ENCODE data around the gene GABBR2.
"Not testable (repeated sequence)": the region's sequence is repeated elsewhere in the genome, so short reads cannot be mapped to it uniquely, and the experiment has no call there.

The GABBR2 gene

GRCh38 chr9:98590101-98590500 lies 118.6 kb downstream of the GABBR2 start:
- DNase-seq: no peak

- DNase-seq: no peak
Measured at GRCh38 chr9:98589102-98589501, 119.6 kb downstream of the GABBR2 start.

- not testable (repeated sequence) for DNase-seq
Measured at GRCh38 chr9:98584853-98585438, 123.8 kb downstream of the GABBR2 start.

- DNase-seq: no peak
Measured at GRCh38 chr9:98584059-98584458, 124.7 kb downstream of the GABBR2 start.

- no peak for DNase-seq
Measured at GRCh38 chr9:98583417-98583816, 125.3 kb downstream of the GABBR2 start.

GRCh38 chr9:98580956-98581355 lies 127.8 kb downstream of the GABBR2 start:
- DNase-seq: no peak

GRCh38 chr9:98579700-98580099 lies 129.0 kb downstream of the GABBR2 start:
- DNase-seq: no peak

- DNase-seq: no peak
Measured at GRCh38 chr9:98577446-98577845, 131.3 kb downstream of the GABBR2 start.

- no peak for DNase-seq
Measured at GRCh38 chr9:98576859-98577258, 131.9 kb downstream of the GABBR2 start.

- DNase-seq: no peak
Measured at GRCh38 chr9:98576354-98576753, 132.4 kb downstream of the GABBR2 start.

- DNase-seq: no peak
Measured at GRCh38 chr9:98575379-98576346, 133.1 kb downstream of the GABBR2 start.

GRCh38 chr9:98573749-98574278 lies 134.9 kb downstream of the GABBR2 start:
- no peak for DNase-seq

- DNase-seq: no peak
Measured at GRCh38 chr9:98572796-98573195, 135.9 kb downstream of the GABBR2 start.

- no peak for DNase-seq
Measured at GRCh38 chr9:98572054-98572627, 136.6 kb downstream of the GABBR2 start.

GRCh38 chr9:98571643-98572042 lies 137.1 kb downstream of the GABBR2 start:
- no peak for DNase-seq

- no peak for DNase-seq
Measured at GRCh38 chr9:98570663-98571440, 137.9 kb downstream of the GABBR2 start.

GRCh38 chr9:98570055-98570454 lies 138.7 kb downstream of the GABBR2 start:
- DNase-seq: no peak

GRCh38 chr9:98569491-98569890 lies 139.2 kb downstream of the GABBR2 start:
- no peak for DNase-seq

- no peak for DNase-seq
Measured at GRCh38 chr9:98568909-98569469, 139.7 kb downstream of the GABBR2 start.

GRCh38 chr9:98568234-98568908 lies 140.4 kb downstream of the GABBR2 start:
- DNase-seq: no peak

GRCh38 chr9:98567540-98568233 lies 141.0 kb downstream of the GABBR2 start:
- no peak for DNase-seq
